H1 (cell line): ENCODE measurements around the gene PLEKHM3.

Source experiments
- ASH2L ChIP-seq: fragments of 200-600, 300-600 bp; sonication (generic); IDR thresholded peaks from one replicate; pipeline ENCODE4 v1.7.1; 2017; ENCODE audit warnings: low read length
- BACH1 ChIP-seq: IDR thresholded peaks from 2 replicates; pipeline ENCODE4 v1.6.1; 2012; ENCODE audit warnings: low read length, improper control_type of control experiment
- CBX5 ChIP-seq: fragments of 300-800, 300-1000 bp; sonication (generic); IDR thresholded peaks from 2 replicates; pipeline ENCODE4 v1.7.1; 2016; ENCODE audit warnings: antibody characterized with exemption, low read length, low read depth
- CBX8 ChIP-seq: fragments of 300-800, 300-1000 bp; sonication (generic); IDR thresholded peaks from 2 replicates; pipeline ENCODE4 v1.7.1; 2016; ENCODE audit warnings: low read depth, low read length, borderline replicate concordance
- CREB1 ChIP-seq: IDR thresholded peaks from 2 replicates; pipeline ENCODE4 v1.6.1; 2012; ENCODE audit warnings: inconsistent platforms
- EGR1 ChIP-seq: IDR thresholded peaks from 2 replicates; pipeline ENCODE4 v1.6.1; 2011; ENCODE audit warnings: low read depth, low read length, borderline replicate concordance
- EZH2 ChIP-seq: fragments of 200-600 bp; sonication (generic); IDR thresholded peaks from 2 replicates; pipeline ENCODE4 v1.7.1; 2012; ENCODE audit warnings: low read depth, mild to moderate bottlenecking, moderate library complexity, low read length, inconsistent platforms; ENCODE audit not compliant: severe bottlenecking
- POLR2AphosphoS5 ChIP-seq: IDR thresholded peaks from 2 replicates; pipeline ENCODE4 v1.6.1; 2011; ENCODE audit warnings: low read depth, low read length
- RXRA ChIP-seq: IDR thresholded peaks from 2 replicates; pipeline ENCODE4 v1.6.1; 2011; ENCODE audit warnings: low read depth, mild to moderate bottlenecking, low read length, moderate library complexity; ENCODE audit not compliant: insufficient read depth
- TCF12 ChIP-seq: IDR thresholded peaks from 2 replicates; pipeline ENCODE4 v1.6.1; 2011; ENCODE audit warnings: low read depth, mild to moderate bottlenecking, low read length
- YY1 ChIP-seq: IDR thresholded peaks from 2 replicates; pipeline ENCODE4 v1.6.1; 2011; ENCODE audit warnings: low read depth, mild to moderate bottlenecking, low read length
- TF ChIP-seq, protein P1 (sequence below), 3 experiments: IDR thresholded peaks; 1 replicate in 2 of 3; 2 replicates in 1 of 3; pipeline versions ENCODE4 v1.5.1 to v1.6.1; 2011; ENCODE audit warnings: low read length in 3 of 3, mild to moderate bottlenecking in 3 of 3, inconsistent platforms in 2 of 3, low read depth in 1 of 3, moderate library complexity in 1 of 3; ENCODE audit not compliant: insufficient read depth in 1 of 3; ENCODE audit errors: control extremely low read depth in 1 of 3
- TF ChIP-seq, protein P2 (sequence below): IDR thresholded peaks from 2 replicates; pipeline ENCODE4 v1.6.1; 2012; ENCODE audit warnings: low read length, inconsistent platforms
- TF ChIP-seq, protein P3 (sequence below): IDR thresholded peaks from 2 replicates; pipeline ENCODE4 v1.6.1; 2012; ENCODE audit warnings: inconsistent platforms

GRCh38 chr2:208001924-208002323 lies 23.4 kb downstream of the PLEKHM3 start:
- no peak for TF ChIP-seq ASH2L
- TF ChIP-seq EGR1 = no peak
- TF ChIP-seq, protein P1, sequence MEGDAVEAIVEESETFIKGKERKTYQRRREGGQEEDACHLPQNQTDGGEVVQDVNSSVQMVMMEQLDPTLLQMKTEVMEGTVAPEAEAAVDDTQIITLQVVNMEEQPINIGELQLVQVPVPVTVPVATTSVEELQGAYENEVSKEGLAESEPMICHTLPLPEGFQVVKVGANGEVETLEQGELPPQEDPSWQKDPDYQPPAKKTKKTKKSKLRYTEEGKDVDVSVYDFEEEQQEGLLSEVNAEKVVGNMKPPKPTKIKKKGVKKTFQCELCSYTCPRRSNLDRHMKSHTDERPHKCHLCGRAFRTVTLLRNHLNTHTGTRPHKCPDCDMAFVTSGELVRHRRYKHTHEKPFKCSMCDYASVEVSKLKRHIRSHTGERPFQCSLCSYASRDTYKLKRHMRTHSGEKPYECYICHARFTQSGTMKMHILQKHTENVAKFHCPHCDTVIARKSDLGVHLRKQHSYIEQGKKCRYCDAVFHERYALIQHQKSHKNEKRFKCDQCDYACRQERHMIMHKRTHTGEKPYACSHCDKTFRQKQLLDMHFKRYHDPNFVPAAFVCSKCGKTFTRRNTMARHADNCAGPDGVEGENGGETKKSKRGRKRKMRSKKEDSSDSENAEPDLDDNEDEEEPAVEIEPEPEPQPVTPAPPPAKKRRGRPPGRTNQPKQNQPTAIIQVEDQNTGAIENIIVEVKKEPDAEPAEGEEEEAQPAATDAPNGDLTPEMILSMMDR (IDR thresholded peaks at IDR 0.05; ENCODE audit: control extremely low read depth in 1 of 3, insufficient read depth in 1 of 3, low read depth in 1 of 3, low read length in 3 of 3) = no peak
- no peak for TF ChIP-seq RXRA
- TF ChIP-seq, protein P2, sequence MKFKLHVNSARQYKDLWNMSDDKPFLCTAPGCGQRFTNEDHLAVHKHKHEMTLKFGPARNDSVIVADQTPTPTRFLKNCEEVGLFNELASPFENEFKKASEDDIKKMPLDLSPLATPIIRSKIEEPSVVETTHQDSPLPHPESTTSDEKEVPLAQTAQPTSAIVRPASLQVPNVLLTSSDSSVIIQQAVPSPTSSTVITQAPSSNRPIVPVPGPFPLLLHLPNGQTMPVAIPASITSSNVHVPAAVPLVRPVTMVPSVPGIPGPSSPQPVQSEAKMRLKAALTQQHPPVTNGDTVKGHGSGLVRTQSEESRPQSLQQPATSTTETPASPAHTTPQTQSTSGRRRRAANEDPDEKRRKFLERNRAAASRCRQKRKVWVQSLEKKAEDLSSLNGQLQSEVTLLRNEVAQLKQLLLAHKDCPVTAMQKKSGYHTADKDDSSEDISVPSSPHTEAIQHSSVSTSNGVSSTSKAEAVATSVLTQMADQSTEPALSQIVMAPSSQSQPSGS = no peak
- no peak for TF ChIP-seq EZH2
- TF ChIP-seq, protein P3, sequence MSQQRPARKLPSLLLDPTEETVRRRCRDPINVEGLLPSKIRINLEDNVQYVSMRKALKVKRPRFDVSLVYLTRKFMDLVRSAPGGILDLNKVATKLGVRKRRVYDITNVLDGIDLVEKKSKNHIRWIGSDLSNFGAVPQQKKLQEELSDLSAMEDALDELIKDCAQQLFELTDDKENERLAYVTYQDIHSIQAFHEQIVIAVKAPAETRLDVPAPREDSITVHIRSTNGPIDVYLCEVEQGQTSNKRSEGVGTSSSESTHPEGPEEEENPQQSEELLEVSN = no peak
- no peak for TF ChIP-seq CBX8
- no peak for TF ChIP-seq BACH1
- TF ChIP-seq CBX5 = no peak
- TF ChIP-seq TCF12 = no peak
- no peak for TF ChIP-seq CREB1
- no peak for TF ChIP-seq YY1
- TF ChIP-seq POLR2AphosphoS5 = no peak
